Naive B cell (primary cell): ENCODE results near the gene LPP. TPM values are rescaled to one million over a fixed set of nuclear protein-coding genes. Genes with fewer than 3 reads are reported as not detected.

Experiments
- ATAC-seq, 2 donors: fragments of 150-1000 bp; cut with Tn5 transposase; 2 replicates each; pipeline ENCODE4 v1.10.0; 2021; ENCODE audit warnings: low read depth in 2 of 2, mild to moderate bottlenecking in 2 of 2, moderate library complexity in 2 of 2
- DNase-seq: peaks from one replicate; pipeline ENCODE4 v3.0.0; 2022
- H3K27ac Mint-ChIP-seq, 6 donors: one replicate each; pipeline ENCODE4 v1.8.0; 2020 to 2022; ENCODE audit warnings: mild to moderate bottlenecking in 6 of 6, mixed read lengths in 6 of 6, moderate library complexity in 5 of 6, inconsistent platforms in 2 of 6
- H3K27me3 Mint-ChIP-seq, 3 donors: one replicate each; pipeline ENCODE4 v1.8.0; 2021 to 2022; ENCODE audit warnings: mixed read lengths in 3 of 3, mild to moderate bottlenecking in 1 of 3
- H3K36me3 Mint-ChIP-seq, 2 donors: one replicate each; pipeline ENCODE4 v1.8.0; 2020 to 2022; ENCODE audit warnings: mixed read lengths in 2 of 2, inconsistent platforms in 1 of 2, mild to moderate bottlenecking in 1 of 2
- H3K4me1 Mint-ChIP-seq, 3 donors: one replicate each; pipeline ENCODE4 v1.8.0; 2020 to 2022; ENCODE audit warnings: mixed read lengths in 3 of 3, inconsistent platforms in 1 of 3, mild to moderate bottlenecking in 1 of 3, moderate library complexity in 1 of 3
- H3K4me3 Mint-ChIP-seq, 8 donors: one replicate each; pipeline ENCODE4 v1.8.0; 2020 to 2022; ENCODE audit warnings: mild to moderate bottlenecking in 8 of 8, mixed read lengths in 8 of 8, moderate library complexity in 8 of 8, inconsistent platforms in 2 of 8
- H3K9me3 Mint-ChIP-seq, 7 donors: one replicate each; pipeline ENCODE4 v1.8.0; 2020 to 2022; ENCODE audit warnings: mixed read lengths in 7 of 7, mild to moderate bottlenecking in 5 of 7, inconsistent platforms in 2 of 7, moderate library complexity in 1 of 7
- polyA plus RNA-seq, 6 donors: library from polyadenylated mRNA; unstranded; fragments of 300-500 nt; fragmentation: Illumina TruSeq; gene quantifications; one replicate each; pipeline ENCODE4 v1.2.3, GENCODE V29; 2021; ENCODE audit warnings: low read depth in 6 of 6

The LPP gene
- polyA plus RNA-seq, 6 donors from 2014 or later, result 9.6 to 58.6 (median 25.4) TPM

- ATAC-seq, result peak; percentile 46 to 51
- Mint-ChIP-seq H3K36me3 (peaks cover 6% of the 10 kb centered on the region in 2 donors), H3K4me1 (peaks cover 49 to 69% (median 60%) of the 10 kb centered on the region in 3 donors), H3K27ac (peak overlapping the region; percentile 60 to 92 (median 88)), H3K4me3 (peak overlapping the region in 6 of 8 donors; percentile 19 to 77 (median 48)), H3K27me3 (no peaks in the 10 kb centered on the region), H3K9me3 (no peaks in the 10 kb centered on the region)
- no peak for DNase-seq
These were observed 25.3 kb downstream of the LPP start for GRCh38 chr3:188179006-188179966.

GRCh38 chr3:188180114-188180513 is 26.2 kb downstream of the LPP start:
- H3K36me3 Mint-ChIP-seq, result peaks cover 0 to 6% of the 10 kb centered on the region in 2 donors
- ATAC-seq, result no peak
- DNase-seq, result no peak
- no peaks in the 10 kb centered on the region for H3K27me3 Mint-ChIP-seq
- peaks cover 49 to 68% (median 60%) of the 10 kb centered on the region in 3 donors for H3K4me1 Mint-ChIP-seq
- no peaks in the 10 kb centered on the region for H3K9me3 Mint-ChIP-seq
- H3K4me3 Mint-ChIP-seq, result peak overlapping the region in 2 of 8 donors; percentile 25 to 44
- H3K27ac Mint-ChIP-seq, result peak overlapping the region in 4 of 6 donors; percentile 31 to 86 (median 72)

- Mint-ChIP-seq H3K4me3 (no peak overlapping the region), H3K4me1 (peaks cover 48 to 62% (median 55%) of the 10 kb centered on the region in 3 donors), H3K9me3 (no peaks in the 10 kb centered on the region), H3K27me3 (no peaks in the 10 kb centered on the region), H3K27ac (peak overlapping the region in 3 of 6 donors; percentile 68 to 83 (median 78)), H3K36me3 (no peaks in the 10 kb centered on the region)
- ATAC-seq (no peak), DNase-seq (no peak)
These were observed 29.5 kb downstream of the LPP start for GRCh38 chr3:188183452-188183851.

- DNase-seq (no peak), ATAC-seq (no peak)
- Mint-ChIP-seq H3K27ac (peak overlapping the region in 3 of 6 donors; percentile 44 to 78 (median 44)), H3K4me1 (peaks cover 41 to 55% (median 51%) of the 10 kb centered on the region in 3 donors), H3K4me3 (peak overlapping the region in 2 of 8 donors; percentile 59 to 74), H3K36me3 (no peaks in the 10 kb centered on the region), H3K9me3 (no peaks in the 10 kb centered on the region), H3K27me3 (no peaks in the 10 kb centered on the region)
These were observed 30.2 kb downstream of the LPP start for GRCh38 chr3:188184160-188184559.

- ATAC-seq, result no peak
- Mint-ChIP-seq H3K4me1 (peaks cover 38 to 54% (median 49%) of the 10 kb centered on the region in 3 donors), H3K4me3 (peak overlapping the region in 2 of 8 donors; percentile 59 to 74), H3K27ac (peak overlapping the region in 3 of 6 donors; percentile 44 to 78 (median 57)), H3K27me3 (no peaks in the 10 kb centered on the region), H3K36me3 (no peaks in the 10 kb centered on the region), H3K9me3 (no peaks in the 10 kb centered on the region)
- DNase-seq, result no peak
These were observed 30.7 kb downstream of the LPP start for GRCh38 chr3:188184649-188185048.

- Mint-ChIP-seq H3K4me3 (peak overlapping the region in 6 of 8 donors; percentile 20 to 65 (median 54)), H3K4me1 (peaks cover 35 to 57% (median 51%) of the 10 kb centered on the region in 3 donors), H3K27ac (peak overlapping the region; percentile 70 to 91 (median 86)), H3K27me3 (no peaks in the 10 kb centered on the region), H3K36me3 (no peaks in the 10 kb centered on the region), H3K9me3 (no peaks in the 10 kb centered on the region)
- ATAC-seq (peak; percentile 63 to 64), DNase-seq (peak; percentile 26)
These were observed 31.8 kb downstream of the LPP start for GRCh38 chr3:188185717-188186251.

GRCh38 chr3:188187053-188187452 is 33.1 kb downstream of the LPP start:
- Mint-ChIP-seq H3K4me1 (peaks cover 39 to 69% (median 60%) of the 10 kb centered on the region in 3 donors), H3K9me3 (no peaks in the 10 kb centered on the region), H3K27me3 (no peaks in the 10 kb centered on the region), H3K36me3 (peaks cover 10 to 11% of the 10 kb centered on the region in 2 donors), H3K27ac (peak overlapping the region in 4 of 6 donors; percentile 23 to 90 (median 82)), H3K4me3 (peak overlapping the region in 3 of 8 donors; percentile 10 to 57 (median 56))
- ATAC-seq (peak; percentile 91 to 94), DNase-seq (peak; percentile 42)

GRCh38 chr3:188188911-188189310 is 35.0 kb downstream of the LPP start:
- Mint-ChIP-seq H3K4me3 (peak overlapping the region in 1 of 8 donors; percentile 80), H3K27me3 (no peaks in the 10 kb centered on the region), H3K36me3 (peaks cover 19 to 23% of the 10 kb centered on the region in 2 donors), H3K4me1 (peaks cover 39 to 75% (median 61%) of the 10 kb centered on the region in 3 donors), H3K27ac (peak overlapping the region in 2 of 6 donors; percentile 68 to 81), H3K9me3 (no peaks in the 10 kb centered on the region)
- DNase-seq, result no peak
- no peak for ATAC-seq

GRCh38 chr3:188191460-188191859 is 37.5 kb downstream of the LPP start:
- no peak overlapping the region for H3K4me3 Mint-ChIP-seq
- H3K36me3 Mint-ChIP-seq, result peaks cover 23 to 24% of the 10 kb centered on the region in 2 donors
- ATAC-seq, result no peak
- H3K4me1 Mint-ChIP-seq, result peaks cover 30 to 66% (median 54%) of the 10 kb centered on the region in 3 donors
- peak overlapping the region in 1 of 6 donors; percentile 73 for H3K27ac Mint-ChIP-seq
- H3K9me3 Mint-ChIP-seq, result no peaks in the 10 kb centered on the region
- H3K27me3 Mint-ChIP-seq, result no peaks in the 10 kb centered on the region
- DNase-seq, result no peak

- ATAC-seq, result no peak
- H3K4me3 Mint-ChIP-seq, result no peak overlapping the region
- peaks cover 23 to 29% of the 10 kb centered on the region in 2 donors for H3K36me3 Mint-ChIP-seq
- H3K27me3 Mint-ChIP-seq, result no peaks in the 10 kb centered on the region
- peak overlapping the region in 5 of 6 donors; percentile 5 to 83 (median 54) for H3K27ac Mint-ChIP-seq
- no peak for DNase-seq
- no peaks in the 10 kb centered on the region for H3K9me3 Mint-ChIP-seq
- peaks cover 31 to 67% (median 54%) of the 10 kb centered on the region in 3 donors for H3K4me1 Mint-ChIP-seq
These were observed 38.1 kb downstream of the LPP start for GRCh38 chr3:188192034-188192433.

- Mint-ChIP-seq H3K4me1 (peaks cover 35 to 78% (median 62%) of the 10 kb centered on the region in 3 donors), H3K4me3 (no peak overlapping the region), H3K27ac (peak overlapping the region in 3 of 6 donors; percentile 13 to 39 (median 21)), H3K36me3 (peaks cover 29 to 34% of the 10 kb centered on the region in 2 donors), H3K27me3 (no peaks in the 10 kb centered on the region), H3K9me3 (no peaks in the 10 kb centered on the region)
- ATAC-seq, result no peak
- no peak for DNase-seq
These were observed 40.4 kb downstream of the LPP start for GRCh38 chr3:188194332-188194731.

- Mint-ChIP-seq H3K4me3 (no peak overlapping the region), H3K4me1 (peaks cover 27 to 58% (median 52%) of the 10 kb centered on the region in 3 donors)
These were observed 42.5 kb downstream of the LPP start for GRCh38 chr3:188196232-188196990.

More at GRCh38 chr3:188196232-188196990, 42.5 kb downstream of the LPP start:
- H3K36me3 Mint-ChIP-seq, result peaks cover 25 to 29% of the 10 kb centered on the region in 2 donors
- H3K27me3 Mint-ChIP-seq, result no peaks in the 10 kb centered on the region
- ATAC-seq (no peak), DNase-seq (no peak)
- H3K27ac Mint-ChIP-seq, result peak overlapping the region in 1 of 6 donors; percentile 57
- no peaks in the 10 kb centered on the region for H3K9me3 Mint-ChIP-seq
